DOHH2 (cell line): ENCODE data around the gene MRTO4.

Source experiments
- H3F3A ChIP-seq: fragments of 200-600 bp; sonication (generic), shearing (Covaris generic); 2 replicates; pipeline ENCODE4 v1.6.0; 2016; ENCODE audit warnings: antibody characterized with exemption, mild to moderate bottlenecking; ENCODE audit not compliant: control insufficient read depth, insufficient read depth
- H3K27ac ChIP-seq: fragments of 200-600 bp; sonication (generic); 2 replicates; pipeline ENCODE4 v1.5.1; 2014; ENCODE audit warnings: low read depth, mild to moderate bottlenecking, low read length, moderate library complexity
- H3K27me3 ChIP-seq: fragments of 200-600 bp; sonication (generic); 2 replicates; pipeline ENCODE4 v1.6.1; 2014; ENCODE audit warnings: mild to moderate bottlenecking, low read length, mixed read lengths; ENCODE audit not compliant: control insufficient read depth
- H3K36me3 ChIP-seq: fragments of 200-600 bp; sonication (generic); 2 replicates; pipeline ENCODE4 v1.6.1; 2014; ENCODE audit warnings: mild to moderate bottlenecking, low read length, moderate library complexity, mixed read lengths; ENCODE audit not compliant: control insufficient read depth
- H3K4me1 ChIP-seq: fragments of 200-600 bp; sonication (generic); 2 replicates; pipeline ENCODE4 v1.6.1; 2014; ENCODE audit warnings: mild to moderate bottlenecking, low read length, mixed read lengths; ENCODE audit not compliant: control insufficient read depth
- H3K4me2 ChIP-seq: fragments of 200-600 bp; sonication (generic); 2 replicates; pipeline ENCODE4 v1.6.0; 2014; ENCODE audit warnings: mild to moderate bottlenecking, low read length, moderate library complexity
- H3K4me3 ChIP-seq: fragments of 200-600 bp; sonication (generic); 2 replicates; pipeline ENCODE4 v1.5.1; 2014; ENCODE audit warnings: mild to moderate bottlenecking, low read length, mixed read lengths
- H3K79me2 ChIP-seq: fragments of 200-600 bp; sonication (generic); 2 replicates; pipeline ENCODE4 v1.6.1; 2014; ENCODE audit warnings: mild to moderate bottlenecking, low read length, mixed read lengths; ENCODE audit not compliant: control insufficient read depth
- H3K9me2 ChIP-seq: fragments of 200-600 bp; sonication (generic); replicated peaks from 2 replicates; pipeline ENCODE4 v1.6.1; 2014; ENCODE audit warnings: mild to moderate bottlenecking, low read length, mixed read lengths; ENCODE audit not compliant: control insufficient read depth
- H3K9me3 ChIP-seq: fragments of 200-600 bp; sonication (generic); 2 replicates; pipeline ENCODE4 v1.6.1; 2014; ENCODE audit warnings: antibody characterized with exemption, low read length, mixed read lengths; ENCODE audit not compliant: control insufficient read depth, insufficient read depth
- H4K20me1 ChIP-seq: fragments of 200-600 bp; sonication (generic); 2 replicates; pipeline ENCODE4 v1.6.0; 2014; ENCODE audit warnings: low read depth, mild to moderate bottlenecking, antibody characterized with exemption, low read length, moderate library complexity; ENCODE audit not compliant: control insufficient read depth, insufficient read depth
- EZH2phosphoT487 ChIP-seq: fragments of 200-600 bp; sonication (generic); IDR thresholded peaks from 2 replicates; pipeline ENCODE4 v1.6.1; 2017; ENCODE audit warnings: borderline replicate concordance, mild to moderate bottlenecking, antibody characterized with exemption, low read length, moderate library complexity, mixed read lengths
- TF ChIP-seq, protein P1 (sequence below): fragments of 200-600 bp; sonication (generic); IDR thresholded peaks from one replicate; pipeline ENCODE4 v1.5.1; 2014; ENCODE audit warnings: antibody characterized with exemption, mild to moderate bottlenecking, low read depth, low read length; ENCODE audit not compliant: poor library complexity, severe bottlenecking

The MRTO4 gene

DNA sequence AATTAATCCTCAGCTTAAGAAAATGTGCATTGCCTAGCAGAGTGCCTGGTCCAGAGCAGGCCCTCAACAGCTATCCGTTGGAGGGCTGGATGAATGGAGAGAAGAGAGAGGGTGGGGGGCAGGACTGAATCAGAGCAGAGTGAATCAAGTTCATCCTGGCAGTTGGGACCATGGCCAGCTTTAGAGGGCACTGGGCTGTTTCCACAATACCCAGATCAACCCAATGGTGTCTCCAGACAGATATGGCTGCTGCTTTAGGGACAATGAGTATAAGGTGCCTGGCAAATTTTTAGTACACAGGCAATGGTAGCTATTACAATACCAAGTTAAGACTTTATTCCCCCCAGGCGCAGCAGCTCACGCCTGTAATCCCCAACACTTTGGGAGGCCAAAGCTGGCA, 17.4 kb upstream of the MRTO4 start:
- no peak overlapping the region for H3K4me3 ChIP-seq
- peaks cover 80% of the 10 kb centered on the region for H3K36me3 ChIP-seq
- no peaks in the 10 kb centered on the region for H3K79me2 ChIP-seq
- no peaks in the 10 kb centered on the region for H3K9me2 ChIP-seq
- no peaks in the 10 kb centered on the region for H3K4me1 ChIP-seq
- H3K9me3 ChIP-seq: no peaks in the 10 kb centered on the region
- TF ChIP-seq EZH2phosphoT487: no peak
- TF ChIP-seq, protein P1, sequence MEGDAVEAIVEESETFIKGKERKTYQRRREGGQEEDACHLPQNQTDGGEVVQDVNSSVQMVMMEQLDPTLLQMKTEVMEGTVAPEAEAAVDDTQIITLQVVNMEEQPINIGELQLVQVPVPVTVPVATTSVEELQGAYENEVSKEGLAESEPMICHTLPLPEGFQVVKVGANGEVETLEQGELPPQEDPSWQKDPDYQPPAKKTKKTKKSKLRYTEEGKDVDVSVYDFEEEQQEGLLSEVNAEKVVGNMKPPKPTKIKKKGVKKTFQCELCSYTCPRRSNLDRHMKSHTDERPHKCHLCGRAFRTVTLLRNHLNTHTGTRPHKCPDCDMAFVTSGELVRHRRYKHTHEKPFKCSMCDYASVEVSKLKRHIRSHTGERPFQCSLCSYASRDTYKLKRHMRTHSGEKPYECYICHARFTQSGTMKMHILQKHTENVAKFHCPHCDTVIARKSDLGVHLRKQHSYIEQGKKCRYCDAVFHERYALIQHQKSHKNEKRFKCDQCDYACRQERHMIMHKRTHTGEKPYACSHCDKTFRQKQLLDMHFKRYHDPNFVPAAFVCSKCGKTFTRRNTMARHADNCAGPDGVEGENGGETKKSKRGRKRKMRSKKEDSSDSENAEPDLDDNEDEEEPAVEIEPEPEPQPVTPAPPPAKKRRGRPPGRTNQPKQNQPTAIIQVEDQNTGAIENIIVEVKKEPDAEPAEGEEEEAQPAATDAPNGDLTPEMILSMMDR: no peak
- no peaks in the 10 kb centered on the region for H3K27me3 ChIP-seq
- H3K27ac ChIP-seq: no peak overlapping the region
- H3F3A ChIP-seq: no peaks in the 10 kb centered on the region
- H3K4me2 ChIP-seq: no peak overlapping the region
- no peaks in the 10 kb centered on the region for H4K20me1 ChIP-seq

DNA sequence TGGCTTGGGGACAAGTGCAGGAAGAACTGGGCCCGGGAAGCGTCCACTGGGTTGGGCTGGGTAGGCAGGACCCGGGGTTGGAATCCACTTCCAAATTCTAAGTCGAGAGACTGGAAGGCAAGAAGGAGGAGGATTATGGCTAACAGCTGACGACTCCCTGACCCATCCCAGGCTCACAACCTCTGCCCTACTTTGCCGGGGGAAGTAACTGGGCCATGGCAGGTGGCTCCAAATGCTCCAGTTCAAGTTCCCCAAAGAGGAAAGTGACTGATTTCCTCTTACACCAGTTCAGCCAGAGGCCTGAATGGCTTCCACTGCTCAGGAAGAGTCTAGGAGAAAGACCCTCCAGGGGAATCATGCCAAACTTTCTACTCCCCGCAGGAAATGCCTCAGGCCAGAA, 11.7 kb upstream of the MRTO4 start:
- H3K9me2 ChIP-seq: no peaks in the 10 kb centered on the region
- H3K79me2 ChIP-seq: peaks cover 6% of the 10 kb centered on the region
- TF ChIP-seq EZH2phosphoT487: no peak
- TF ChIP-seq, protein P1: no peak
- H3K4me3 ChIP-seq: no peak overlapping the region
- H3K36me3 ChIP-seq: peaks cover 83% of the 10 kb centered on the region
- H3K9me3 ChIP-seq: no peaks in the 10 kb centered on the region
- H3K27me3 ChIP-seq: no peaks in the 10 kb centered on the region
- H4K20me1 ChIP-seq: peaks cover 5% of the 10 kb centered on the region; the same call in 1 of the 2 replicates
- H3K4me1 ChIP-seq: peaks cover 7% of the 10 kb centered on the region
- no peaks in the 10 kb centered on the region for H3F3A ChIP-seq
- H3K4me2 ChIP-seq: no peak overlapping the region
- H3K27ac ChIP-seq: no peak overlapping the region

DNA sequence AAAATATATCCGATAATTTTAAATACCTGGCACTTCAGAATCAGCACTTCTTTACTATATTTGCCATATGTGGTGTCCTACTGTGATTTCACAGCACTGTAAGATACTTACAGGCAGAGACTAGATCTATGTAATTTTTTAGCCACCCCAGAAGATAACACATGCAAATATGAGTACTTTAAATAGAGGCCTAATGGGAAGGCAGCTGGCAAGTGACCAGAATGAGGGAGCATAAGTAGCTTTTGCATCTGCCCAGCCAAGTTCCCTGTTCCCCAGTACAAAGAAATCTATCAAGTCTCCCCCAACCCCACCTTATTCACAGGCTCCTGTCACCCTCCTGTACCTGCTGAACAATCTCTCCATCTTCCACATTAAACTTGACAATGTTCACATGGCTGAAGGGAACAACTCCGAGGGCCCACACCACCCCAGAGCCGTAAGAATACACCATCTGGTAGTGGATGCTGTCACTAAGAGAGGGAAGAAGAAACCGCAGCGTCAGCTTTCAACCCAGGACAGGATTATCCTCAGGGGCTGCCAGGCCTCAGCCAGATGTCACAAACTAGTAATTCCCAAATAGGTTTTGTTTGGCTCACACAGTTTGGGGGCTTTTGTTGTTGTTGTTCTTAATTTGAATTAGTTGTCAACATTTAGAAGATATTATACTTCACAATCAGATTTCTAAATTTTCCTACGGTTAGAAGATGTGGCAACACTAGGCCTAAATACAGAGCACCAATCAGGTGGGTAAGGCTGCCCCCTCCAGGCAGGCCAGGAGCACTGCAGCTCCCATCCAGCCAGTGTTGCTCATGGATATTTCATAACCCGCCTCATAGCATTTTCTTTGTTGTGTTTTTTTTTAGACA, 10.7 kb upstream of the MRTO4 start:
- Histone ChIP-seq H4K20me1 (peaks cover 5% of the 10 kb centered on the region; the same call in 1 of the 2 replicates), H3K4me3 (no peak overlapping the region), H3K4me1 (peaks cover 7% of the 10 kb centered on the region), H3K4me2 (0 out of 2 replicates have a peak overlapping the region, but pooled peaks have one; percentile 10), H3K36me3 (peaks cover 84% of the 10 kb centered on the region), H3K9me2 (no peaks in the 10 kb centered on the region), H3K27me3 (no peaks in the 10 kb centered on the region), H3K27ac (no peak overlapping the region), H3K9me3 (no peaks in the 10 kb centered on the region), H3F3A (no peaks in the 10 kb centered on the region), H3K79me2 (peaks cover 12% of the 10 kb centered on the region)
- no peak for TF ChIP-seq EZH2phosphoT487
- TF ChIP-seq, protein P1: peak; percentile 91
